SK-N-SH (cell line): ENCODE measurements around the gene TSPAN4. TPM values are rescaled to one million over a fixed set of nuclear protein-coding genes. Genes with fewer than 3 reads are reported as not detected.

Experiments
- CTCF ChIA-PET: fragments of 300-600, 350-600 bp; formaldehyde crosslinking; extraction: SDS; loops from one replicate; lab custom pipeline; 2021; lab: Yijun Ruan, JAX
- POLR2A ChIA-PET: fragments of 350-600 bp; sonication (Branson Sonifier 250); formaldehyde crosslinking; extraction: SDS; loops from one replicate; lab custom pipeline; 2020; ENCODE audit warnings: antibody characterized with exemption, inconsistent platforms; lab: Yijun Ruan, JAX
- DNase-seq: peaks from one replicate; pipeline ENCODE4 v3.0.0; 2012
- H2AFZ ChIP-seq: fragments of 200-600 bp; sonication (generic); 2 replicates; pipeline ENCODE4 v1.8.1; 2016; ENCODE audit warnings: antibody characterized with exemption, mild to moderate bottlenecking, low read depth
- H3F3A ChIP-seq: fragments of 200-600 bp; sonication (generic); replicated peaks from 2 replicates; pipeline ENCODE3; 2016; ENCODE audit warnings: antibody characterized with exemption, mild to moderate bottlenecking; ENCODE audit not compliant: insufficient read depth
- H3K27ac ChIP-seq, 2 experiments: fragments of 200-500 bp in 1 of 2; fragments of 200-600 bp in 1 of 2; sonication (Bioruptor generic) in 1 of 2; sonication (generic), shearing (Covaris generic) in 1 of 2; 2 replicates each; pipeline versions ENCODE4 v1.5.1 to v1.6.1; 2014 to 2016; ENCODE audit warnings: low read depth in 2 of 2, inconsistent platforms in 1 of 2, low read length in 1 of 2, mild to moderate bottlenecking in 1 of 2, mixed read lengths in 1 of 2
- H3K27me3 ChIP-seq: fragments of 200-600 bp; sonication (generic), shearing (Covaris generic); 2 replicates; pipeline ENCODE4 v1.6.1; 2016; ENCODE audit warnings: mixed run types; ENCODE audit not compliant: insufficient read depth
- H3K36me3 ChIP-seq, 2 experiments: fragments of 200-500 bp in 1 of 2; fragments of 200-600 bp in 1 of 2; sonication (Bioruptor generic) in 1 of 2; sonication (generic) in 1 of 2; replicated peaks in 1 of 2; 2 replicates each; pipeline versions ENCODE3 to v1.5.1; 2014 to 2016; ENCODE audit warnings: low read length in 1 of 2, mild to moderate bottlenecking in 1 of 2; ENCODE audit not compliant: insufficient read depth in 2 of 2, control insufficient read depth in 1 of 2
- H3K4me1 ChIP-seq, 2 experiments: fragments of 200-500 bp in 1 of 2; fragments of 200-600 bp in 1 of 2; sonication (Bioruptor generic) in 1 of 2; sonication (generic), shearing (Covaris generic) in 1 of 2; 2 replicates each; pipeline versions ENCODE4 v1.5.1 to v1.6.1; 2014 to 2016; ENCODE audit warnings: low read depth in 1 of 2, low read length in 1 of 2, mixed run types in 1 of 2; ENCODE audit not compliant: insufficient read depth in 2 of 2, control insufficient read depth in 1 of 2
- H3K4me2 ChIP-seq: fragments of 200-600 bp; sonication (generic), shearing (Covaris generic); 2 replicates; pipeline ENCODE4 v1.6.1; 2017; ENCODE audit warnings: mixed run types
- H3K4me3 ChIP-seq, 2 experiments: fragments of 200-500 bp in 1 of 2; fragments of 200-600 bp in 1 of 2; sonication (Bioruptor generic) in 1 of 2; sonication (generic), shearing (Covaris generic) in 1 of 2; 2 replicates each; pipeline versions ENCODE4 v1.5.1 to v1.8.1; 2014 to 2016; ENCODE audit warnings: low read depth in 2 of 2, inconsistent platforms in 1 of 2, low read length in 1 of 2, mild to moderate bottlenecking in 1 of 2, mixed read lengths in 1 of 2, moderate library complexity in 1 of 2
- H3K79me2 ChIP-seq: fragments of 200-600 bp; sonication (generic); 2 replicates; pipeline ENCODE4 v1.8.1; 2017; ENCODE audit warnings: mild to moderate bottlenecking; ENCODE audit not compliant: insufficient read depth
- H3K9ac ChIP-seq: fragments of 200-600 bp; sonication (generic); 2 replicates; pipeline ENCODE4 v1.6.1; 2017; ENCODE audit warnings: mixed run types
- H3K9me2 ChIP-seq: fragments of 200-600 bp; sonication (generic); 2 replicates; pipeline ENCODE4 v1.6.1; 2017; ENCODE audit warnings: mixed run types
- H3K9me3 ChIP-seq: fragments of 200-600 bp; sonication (generic); 2 replicates; pipeline ENCODE4 v1.6.1; 2017; ENCODE audit warnings: mixed run types, mild to moderate bottlenecking, moderate library complexity
- H4K20me1 ChIP-seq: fragments of 200-600 bp; sonication (generic); 2 replicates; pipeline ENCODE4 v1.6.1; 2017; ENCODE audit warnings: mild to moderate bottlenecking, mixed run types; ENCODE audit not compliant: insufficient read depth
- CHD2 ChIP-seq: fragments of 150-350 bp; IDR thresholded peaks from 2 replicates; pipeline ENCODE4 v1.6.1; 2018; ENCODE audit warnings: low read length; ENCODE audit not compliant: partially characterized antibody
- FOSL2 ChIP-seq: IDR thresholded peaks from 2 replicates; pipeline ENCODE4 v1.4.0; 2012; ENCODE audit warnings: low read depth, mild to moderate bottlenecking, moderate library complexity, borderline replicate concordance
- FOXM1 ChIP-seq: IDR thresholded peaks from 2 replicates; pipeline ENCODE4 v1.4.0; 2012; ENCODE audit warnings: low read depth, mild to moderate bottlenecking
- JUND ChIP-seq: IDR thresholded peaks from 2 replicates; pipeline ENCODE4 v1.4.0; 2012
- MXI1 ChIP-seq: IDR thresholded peaks from 2 replicates; pipeline ENCODE4 v1.6.1; 2012; ENCODE audit warnings: mild to moderate bottlenecking, low read depth, low read length, improper control_type of control experiment
- NFIC ChIP-seq: IDR thresholded peaks from 2 replicates; pipeline ENCODE4 v1.4.0; 2012; ENCODE audit warnings: borderline replicate concordance
- NRF1 ChIP-seq: IDR thresholded peaks from 2 replicates; pipeline ENCODE4 v1.6.1; 2012; ENCODE audit warnings: low read depth, mild to moderate bottlenecking, low read length
- SIN3A ChIP-seq: IDR thresholded peaks from 2 replicates; pipeline ENCODE4 v1.6.1; 2012; ENCODE audit warnings: low read depth, mild to moderate bottlenecking, low read length, moderate library complexity, borderline replicate concordance
- TEAD4 ChIP-seq: IDR thresholded peaks from 2 replicates; pipeline ENCODE4 v1.4.0; 2012; ENCODE audit warnings: mild to moderate bottlenecking, borderline replicate concordance; ENCODE audit not compliant: insufficient read depth
- WGBS: methylation state at CpG from one replicate; pipeline ENCODE4 v1.1.6; 2017; ENCODE audit warnings: low lambda C conversion rate; 5-methylcytosine and 5-hydroxymethylcytosine counted together
- polyA plus RNA-seq, 3 experiments: library from polyadenylated mRNA; depleted of rRNA; stranded (reverse); fragments of >200 nt; gene quantifications; 2 replicates each; pipeline ENCODE4 v1.2.3, GENCODE V29; 2012
- TF ChIP-seq, protein P1 (sequence below): fragments of 200-600 bp; sonication (generic); IDR thresholded peaks from 2 replicates; pipeline ENCODE4 v1.6.1; 2017; ENCODE audit warnings: antibody characterized with exemption, mild to moderate bottlenecking, moderate library complexity
- TF ChIP-seq, protein P2 (sequence below): IDR thresholded peaks from 2 replicates; pipeline ENCODE4 v1.4.0; 2012; ENCODE audit warnings: low read depth, borderline replicate concordance
- TF ChIP-seq, protein P3 (sequence below): fragments of 150-350 bp; IDR thresholded peaks from 2 replicates; pipeline ENCODE4 v1.6.1; 2016; ENCODE audit warnings: mild to moderate bottlenecking, low read depth, low read length

The TSPAN4 gene
- polyA plus RNA-seq, 1 of the 3 experiments (the other 2 are of a cell fraction), result 226 TPM

DNA sequence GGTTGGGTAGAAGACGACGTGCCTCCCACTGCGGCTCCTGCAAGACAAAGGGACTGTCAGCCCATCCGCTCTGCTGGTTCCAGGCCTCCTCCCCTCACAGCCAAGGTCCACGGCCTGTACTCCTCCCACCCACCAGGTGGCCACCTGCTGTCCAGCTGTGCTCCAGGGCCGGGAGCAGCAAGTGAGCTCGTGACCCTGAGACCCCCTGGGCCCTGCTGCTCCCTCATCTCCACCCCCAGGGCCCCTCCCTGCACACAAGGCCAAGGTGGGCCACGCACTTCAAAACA lies 27.4 kb downstream of the TSPAN4 start:
- Histone ChIP-seq H3K9me2 (no peaks in the 10 kb centered on the region), H3K27ac (no peak overlapping the region)
- no peak for TF ChIP-seq JUND
- TF ChIP-seq TEAD4, result no peak
- TF ChIP-seq, protein P1, sequence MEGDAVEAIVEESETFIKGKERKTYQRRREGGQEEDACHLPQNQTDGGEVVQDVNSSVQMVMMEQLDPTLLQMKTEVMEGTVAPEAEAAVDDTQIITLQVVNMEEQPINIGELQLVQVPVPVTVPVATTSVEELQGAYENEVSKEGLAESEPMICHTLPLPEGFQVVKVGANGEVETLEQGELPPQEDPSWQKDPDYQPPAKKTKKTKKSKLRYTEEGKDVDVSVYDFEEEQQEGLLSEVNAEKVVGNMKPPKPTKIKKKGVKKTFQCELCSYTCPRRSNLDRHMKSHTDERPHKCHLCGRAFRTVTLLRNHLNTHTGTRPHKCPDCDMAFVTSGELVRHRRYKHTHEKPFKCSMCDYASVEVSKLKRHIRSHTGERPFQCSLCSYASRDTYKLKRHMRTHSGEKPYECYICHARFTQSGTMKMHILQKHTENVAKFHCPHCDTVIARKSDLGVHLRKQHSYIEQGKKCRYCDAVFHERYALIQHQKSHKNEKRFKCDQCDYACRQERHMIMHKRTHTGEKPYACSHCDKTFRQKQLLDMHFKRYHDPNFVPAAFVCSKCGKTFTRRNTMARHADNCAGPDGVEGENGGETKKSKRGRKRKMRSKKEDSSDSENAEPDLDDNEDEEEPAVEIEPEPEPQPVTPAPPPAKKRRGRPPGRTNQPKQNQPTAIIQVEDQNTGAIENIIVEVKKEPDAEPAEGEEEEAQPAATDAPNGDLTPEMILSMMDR, result peak; percentile 32
- TF ChIP-seq CHD2, result no peak
- TF ChIP-seq SIN3A, result no peak
- TF ChIP-seq NFIC, result no peak
- TF ChIP-seq, all 33 proteins: peak for 1
- H3K9ac ChIP-seq, result no peak overlapping the region
- no peak overlapping the region for H2AFZ ChIP-seq
- no peak overlapping the region for H3K4me3 ChIP-seq
- CTCF ChIA-PET, result interaction anchor here (0.7 to 1.2 kb wide), 4 partner anchors 11 to 28 kb away, joined by 3 read pairs; no protein-coding TSS in a partner anchor
- H3F3A ChIP-seq, result peaks cover 3% of the 10 kb centered on the region
- no peaks in the 10 kb centered on the region for H3K79me2 ChIP-seq
- peaks cover 0 to 13% of the 10 kb centered on the region in 2 experiments for H3K36me3 ChIP-seq
- H3K27me3 ChIP-seq, result no peaks in the 10 kb centered on the region
- POLR2A ChIA-PET, result interaction anchor here (1.4 kb wide), 1 partner anchor 11 kb away, joined by 4 read pairs; no protein-coding TSS in a partner anchor
- no CpG with 5 or more reads among the region's 8 CpGs for WGBS
- H3K4me2 ChIP-seq, result no peak overlapping the region
- peaks cover 10% of the 10 kb centered on the region; the same call in 1 of the 2 replicates for H4K20me1 ChIP-seq
- DNase-seq, result peak; percentile 71
- no peaks in the 10 kb centered on the region for H3K9me3 ChIP-seq
- H3K4me1 ChIP-seq, result peaks cover 0 to 2% of the 10 kb centered on the region in 2 experiments; a peak in 1 of 4 replicates

DNA sequence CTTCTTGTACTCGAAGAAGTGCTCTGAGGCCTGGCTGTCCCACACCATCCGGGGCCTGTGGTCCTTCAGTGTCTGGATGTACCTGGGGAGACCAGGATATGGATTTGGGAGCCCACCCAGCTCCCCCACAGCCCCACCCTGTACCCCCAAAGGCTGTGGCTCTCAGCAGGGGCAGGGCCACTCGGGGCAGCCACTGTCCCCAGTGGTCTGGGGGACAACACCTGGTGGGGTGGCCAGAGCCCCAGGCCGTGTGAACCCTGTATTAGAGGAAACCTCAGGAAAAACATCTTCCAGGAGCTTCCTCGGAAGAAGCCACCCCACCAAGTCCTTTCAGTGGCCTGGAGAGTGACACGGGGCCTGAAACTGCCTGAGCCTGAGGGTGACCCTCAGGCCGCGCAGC lies 27.8 kb downstream of the TSPAN4 start:
- Histone ChIP-seq H3K4me2 (no peak overlapping the region), H4K20me1 (peaks cover 10% of the 10 kb centered on the region; the same call in 1 of the 2 replicates), H3K9ac (no peak overlapping the region), H3K27me3 (no peaks in the 10 kb centered on the region), H3K36me3 (peaks cover 0 to 11% of the 10 kb centered on the region in 2 experiments), H3K4me1 (peaks cover 0 to 2% of the 10 kb centered on the region in 2 experiments; a peak in 1 of 4 replicates), H2AFZ (no peak overlapping the region), H3K9me2 (no peaks in the 10 kb centered on the region), H3F3A (peaks cover 3% of the 10 kb centered on the region), H3K79me2 (no peaks in the 10 kb centered on the region), H3K27ac (no peak overlapping the region), H3K9me3 (no peaks in the 10 kb centered on the region), H3K4me3 (no peak overlapping the region)
- no CpG with 5 or more reads among the region's 8 CpGs for WGBS
- DNase-seq, result no peak
- TF ChIP-seq FOSL2, result no peak
- no peak for TF ChIP-seq FOXM1
- TF ChIP-seq, protein P2, sequence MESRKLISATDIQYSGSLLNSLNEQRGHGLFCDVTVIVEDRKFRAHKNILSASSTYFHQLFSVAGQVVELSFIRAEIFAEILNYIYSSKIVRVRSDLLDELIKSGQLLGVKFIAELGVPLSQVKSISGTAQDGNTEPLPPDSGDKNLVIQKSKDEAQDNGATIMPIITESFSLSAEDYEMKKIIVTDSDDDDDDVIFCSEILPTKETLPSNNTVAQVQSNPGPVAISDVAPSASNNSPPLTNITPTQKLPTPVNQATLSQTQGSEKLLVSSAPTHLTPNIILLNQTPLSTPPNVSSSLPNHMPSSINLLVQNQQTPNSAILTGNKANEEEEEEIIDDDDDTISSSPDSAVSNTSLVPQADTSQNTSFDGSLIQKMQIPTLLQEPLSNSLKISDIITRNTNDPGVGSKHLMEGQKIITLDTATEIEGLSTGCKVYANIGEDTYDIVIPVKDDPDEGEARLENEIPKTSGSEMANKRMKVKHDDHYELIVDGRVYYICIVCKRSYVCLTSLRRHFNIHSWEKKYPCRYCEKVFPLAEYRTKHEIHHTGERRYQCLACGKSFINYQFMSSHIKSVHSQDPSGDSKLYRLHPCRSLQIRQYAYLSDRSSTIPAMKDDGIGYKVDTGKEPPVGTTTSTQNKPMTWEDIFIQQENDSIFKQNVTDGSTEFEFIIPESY, result no peak
- TF ChIP-seq MXI1, result no peak
- TF ChIP-seq NRF1, result no peak
- TF ChIP-seq, protein P3, sequence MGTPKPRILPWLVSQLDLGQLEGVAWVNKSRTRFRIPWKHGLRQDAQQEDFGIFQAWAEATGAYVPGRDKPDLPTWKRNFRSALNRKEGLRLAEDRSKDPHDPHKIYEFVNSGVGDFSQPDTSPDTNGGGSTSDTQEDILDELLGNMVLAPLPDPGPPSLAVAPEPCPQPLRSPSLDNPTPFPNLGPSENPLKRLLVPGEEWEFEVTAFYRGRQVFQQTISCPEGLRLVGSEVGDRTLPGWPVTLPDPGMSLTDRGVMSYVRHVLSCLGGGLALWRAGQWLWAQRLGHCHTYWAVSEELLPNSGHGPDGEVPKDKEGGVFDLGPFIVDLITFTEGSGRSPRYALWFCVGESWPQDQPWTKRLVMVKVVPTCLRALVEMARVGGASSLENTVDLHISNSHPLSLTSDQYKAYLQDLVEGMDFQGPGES, result no peak
- ChIA-PET CTCF (interaction anchor here (0.7 to 1.2 kb wide), 4 partner anchors 11 to 27 kb away, joined by 3 read pairs; no protein-coding TSS in a partner anchor), POLR2A (interaction anchor here (1.4 kb wide), 1 partner anchor 11 kb away, joined by 4 read pairs; no protein-coding TSS in a partner anchor)
